ENCODE measurements around the gene KCNK3.

KCNK3 gene

GRCh38 chr2:26691161-26691560, 1.4 kb upstream of the KCNK3 start:
- no peak for DNase-seq (ENCODE audit: low read depth)

GRCh38 chr2:26691881-26692278, 642 bp upstream of the KCNK3 start:
- no peak for DNase-seq (ENCODE audit: low read depth)

GRCh38 chr2:26692897-26693849, 651 bp downstream of the KCNK3 start:
- no peak for DNase-seq (ENCODE audit: low read depth)

GRCh38 chr2:26694001-26694400, 1.5 kb downstream of the KCNK3 start:
- DNase-seq (ENCODE audit: low read depth) = no peak

- DNase-seq (ENCODE audit: low read depth) = peak; percentile 42
Observed at GRCh38 chr2:26696351-26696816, 3.9 kb downstream of the KCNK3 start.

- DNase-seq (ENCODE audit: low read depth) = no peak
Observed at GRCh38 chr2:26697425-26697824, 4.9 kb downstream of the KCNK3 start.

- DNase-seq (ENCODE audit: low read depth) = no peak
Observed at GRCh38 chr2:26699295-26699694, 6.8 kb downstream of the KCNK3 start.

- DNase-seq (ENCODE audit: low read depth) = no peak
Observed at GRCh38 chr2:26700078-26700477, 7.6 kb downstream of the KCNK3 start.

GRCh38 chr2:26701596-26701995, 9.1 kb downstream of the KCNK3 start:
- DNase-seq (ENCODE audit: low read depth) = no peak

GRCh38 chr2:26702025-26702424, 9.5 kb downstream of the KCNK3 start:
- no peak for DNase-seq (ENCODE audit: low read depth)

GRCh38 chr2:26704441-26704977, 12.0 kb downstream of the KCNK3 start:
- DNase-seq (ENCODE audit: low read depth) = peak; percentile 56

- DNase-seq (ENCODE audit: low read depth) = no peak
Observed at GRCh38 chr2:26705126-26705525, 12.6 kb downstream of the KCNK3 start.

GRCh38 chr2:26706093-26706492, 13.6 kb downstream of the KCNK3 start:
- no peak for DNase-seq (ENCODE audit: low read depth)

- no peak for DNase-seq (ENCODE audit: low read depth)
Observed at GRCh38 chr2:26706616-26707473, 14.3 kb downstream of the KCNK3 start.

GRCh38 chr2:26707747-26708146, 15.2 kb downstream of the KCNK3 start:
- DNase-seq (ENCODE audit: low read depth) = no peak

- no peak for DNase-seq (ENCODE audit: low read depth)
Observed at GRCh38 chr2:26708457-26708856, 15.9 kb downstream of the KCNK3 start.

- no peak for DNase-seq (ENCODE audit: low read depth)
Observed at GRCh38 chr2:26709323-26710110, 17.0 kb downstream of the KCNK3 start.

- no peak for DNase-seq (ENCODE audit: low read depth)
Observed at GRCh38 chr2:26710145-26710544, 17.6 kb downstream of the KCNK3 start.

- DNase-seq (ENCODE audit: low read depth) = no peak
Observed at GRCh38 chr2:26710743-26711456, 18.4 kb downstream of the KCNK3 start.

GRCh38 chr2:26711457-26712161, 19.1 kb downstream of the KCNK3 start:
- DNase-seq (ENCODE audit: low read depth) = no peak

Data from GM04503 (cell line).